ENCODE results near the gene NOTCH2. TPM values are rescaled to one million over a fixed set of nuclear protein-coding genes. Genes with fewer than 3 reads are reported as not detected.

Gene NOTCH2
- total RNA-seq, 1 experiment from 2014 or later: 62.9 TPM

GRCh38 chr1:119956306-119956705, 113.2 kb downstream of the NOTCH2 start:
- ChIA-PET POLR2A (no interaction called here), RAD21 (ENCODE audit: low non-redundant PET in 1 of 2, low total read pairs in 2 of 2, uncharacterized antibody in 2 of 2, unreplicated experiment in 2 of 2) (no interaction called here), CTCF (no interaction called here)
- Histone ChIP-seq H3K9me2 (ENCODE audit: insufficient read depth) (no peaks in the 10 kb centered on the region), H3K4me3 (replicated peaks in 1 of 2; ENCODE audit: low read depth in 1 of 2, low read length in 2 of 2) (no peak overlapping the region), H3K4me2 (ENCODE audit: low read length) (no peak overlapping the region), H3K9ac (ENCODE audit: low read length) (no peak overlapping the region), H2AFZ (ENCODE audit: low read depth, low read length, poor library complexity, severe bottlenecking) (no peak overlapping the region), H3K4me1 (ENCODE audit: control insufficient read depth in 1 of 2, insufficient read depth in 2 of 2, low read length in 2 of 2) (no peaks in the 10 kb centered on the region), H3K27ac (ENCODE audit: low read depth, low read length) (no peak overlapping the region), H3K27me3 (ENCODE audit: insufficient read depth, low read length) (no peaks in the 10 kb centered on the region), H4K20me1 (ENCODE audit: insufficient read depth) (no peaks in the 10 kb centered on the region), H3K9me3 (ENCODE audit: control insufficient read depth in 1 of 2, insufficient read depth in 1 of 2, low read depth in 1 of 2, low read length in 2 of 2) (no peaks in the 10 kb centered on the region), H3K79me2 (ENCODE audit: insufficient read depth, low read length) (no peaks in the 10 kb centered on the region), H3K36me3 (ENCODE audit: control insufficient read depth in 1 of 2, insufficient read depth in 2 of 2, low read length in 2 of 2) (peaks cover 0 to 6% of the 10 kb centered on the region in 2 experiments; a peak in 3 of 4 replicates)
- intact Hi-C loops (cut with micrococcal nuclease): no loop called here
- TF ChIP-seq EGR1 (IDR thresholded peaks at IDR 0.05; ENCODE audit: low read depth) (no peak), CBX3 (IDR thresholded peaks at IDR 0.05; ENCODE audit: low read depth) (no peak)
- ATAC-seq: no peak
- no peak for DNase-seq (ENCODE audit: low read depth, low spot score)
- no TSS peak for BruUV-seq (replicated peaks)

- no peaks in the 10 kb centered on the region for H3K9me2 ChIP-seq (ENCODE audit: insufficient read depth)
- intact Hi-C loops (cut with micrococcal nuclease): no loop called here
- DNase-seq (ENCODE audit: low read depth, low spot score) (no peak), ATAC-seq (no peak)
- H3K4me2 ChIP-seq (ENCODE audit: low read length): no peak overlapping the region
- H3K79me2 ChIP-seq (ENCODE audit: insufficient read depth, low read length): no peaks in the 10 kb centered on the region
- ChIA-PET POLR2A (no interaction called here), CTCF (interaction anchor here (0.7 to 1.0 kb wide), 2 partner anchors 11 to 14 kb away, joined by 3 read pairs; no protein-coding TSS in a partner anchor), RAD21 (ENCODE audit: low non-redundant PET in 1 of 2, low total read pairs in 2 of 2, uncharacterized antibody in 2 of 2, unreplicated experiment in 2 of 2) (no interaction called here)
- no peaks in the 10 kb centered on the region for H3K27me3 ChIP-seq (ENCODE audit: insufficient read depth, low read length)
- H3K9me3 ChIP-seq (ENCODE audit: control insufficient read depth in 1 of 2, insufficient read depth in 1 of 2, low read depth in 1 of 2, low read length in 2 of 2): no peaks in the 10 kb centered on the region
- no peak overlapping the region for H3K9ac ChIP-seq (ENCODE audit: low read length)
- H3K27ac ChIP-seq (ENCODE audit: low read depth, low read length): no peak overlapping the region
- 0 out of 6 replicates have a peak, but pooled peaks of 1 of the 3 experiments have one; percentile 16 for TF ChIP-seq CTCF (IDR thresholded peaks at IDR 0.05 in 2 of 3, conservative IDR thresholded peaks at IDR 0.05 in 1 of 3; ENCODE audit: borderline replicate concordance in 1 of 3, insufficient read depth in 1 of 3, low read depth in 2 of 3, low read length in 2 of 3)
- no peak for TF ChIP-seq SRF (IDR thresholded peaks at IDR 0.05; ENCODE audit: low read depth)
- no peak for TF ChIP-seq RAD21 (IDR thresholded peaks at IDR 0.05; ENCODE audit: low read depth)
- TF ChIP-seq REST (IDR thresholded peaks at IDR 0.05; ENCODE audit: low read depth): no peak
- TF ChIP-seq CEBPB (IDR thresholded peaks at IDR 0.05; ENCODE audit: low read depth): no peak
- TF ChIP-seq ZBTB33 (IDR thresholded peaks at IDR 0.05; ENCODE audit: extremely low read depth, insufficient replicate concordance, low read length): no peak
- no peak for TF ChIP-seq JUND (IDR thresholded peaks at IDR 0.05)
- no peaks in the 10 kb centered on the region for H4K20me1 ChIP-seq (ENCODE audit: insufficient read depth)
- H2AFZ ChIP-seq (ENCODE audit: low read depth, low read length, poor library complexity, severe bottlenecking): no peak overlapping the region
- H3K36me3 ChIP-seq (ENCODE audit: control insufficient read depth in 1 of 2, insufficient read depth in 2 of 2, low read length in 2 of 2): peaks cover 0 to 9% of the 10 kb centered on the region in 2 experiments; a peak in 3 of 4 replicates
- H3K4me1 ChIP-seq (ENCODE audit: control insufficient read depth in 1 of 2, insufficient read depth in 2 of 2, low read length in 2 of 2): no peaks in the 10 kb centered on the region
- H3K4me3 ChIP-seq (replicated peaks in 1 of 2; ENCODE audit: low read depth in 1 of 2, low read length in 2 of 2): no peak overlapping the region
- no TSS peak for BruUV-seq (replicated peaks)
These were observed 114.7 kb downstream of the NOTCH2 start for GRCh38 chr1:119954476-119955422.

Measured in HCT116 (cell line).